Hematopoietic multipotent progenitor cell treated with erythropoietin and hydrocortisone succinate and interleukin-3 and kit ligand, for 4 days (in vitro differentiated cells): Measurements from ENCODE around the gene KRTAP19-8.

Experiments used
- DNase-seq: peaks from one replicate; pipeline ENCODE4 v3.0.0-alpha.2; 2015

The KRTAP19-8 gene

GRCh38 chr21:31011412-31011811 is 26.9 kb downstream of the KRTAP19-8 start:
- DNase-seq = no peak

- no peak for DNase-seq
These were observed 29.9 kb downstream of the KRTAP19-8 start for GRCh38 chr21:31008355-31008754.

GRCh38 chr21:31005019-31005418 is 33.3 kb downstream of the KRTAP19-8 start:
- DNase-seq = no peak

GRCh38 chr21:31003471-31003870 is 34.8 kb downstream of the KRTAP19-8 start:
- DNase-seq = no peak

GRCh38 chr21:30997541-30997940 is 40.7 kb downstream of the KRTAP19-8 start:
- DNase-seq = no peak

GRCh38 chr21:30996728-30997127 is 41.5 kb downstream of the KRTAP19-8 start:
- no peak for DNase-seq

- DNase-seq = no peak
These were observed 43.3 kb downstream of the KRTAP19-8 start for GRCh38 chr21:30994932-30995331.

GRCh38 chr21:30990514-30991262 is 47.6 kb downstream of the KRTAP19-8 start:
- no peak for DNase-seq

- DNase-seq = no peak
These were observed 49.6 kb downstream of the KRTAP19-8 start for GRCh38 chr21:30988706-30989105.
